Measurements from ENCODE around the gene LRRC7. TPM values are rescaled to one million over a fixed set of nuclear protein-coding genes. Genes with fewer than 3 reads are reported as not detected.

Gene LRRC7
- total and polyA plus RNA-seq, 2 of the 8 experiments (the other 6 are each of a cell fraction or from before 2014, with no cell fraction given): 0.03 to 0.17 TPM

DNA sequence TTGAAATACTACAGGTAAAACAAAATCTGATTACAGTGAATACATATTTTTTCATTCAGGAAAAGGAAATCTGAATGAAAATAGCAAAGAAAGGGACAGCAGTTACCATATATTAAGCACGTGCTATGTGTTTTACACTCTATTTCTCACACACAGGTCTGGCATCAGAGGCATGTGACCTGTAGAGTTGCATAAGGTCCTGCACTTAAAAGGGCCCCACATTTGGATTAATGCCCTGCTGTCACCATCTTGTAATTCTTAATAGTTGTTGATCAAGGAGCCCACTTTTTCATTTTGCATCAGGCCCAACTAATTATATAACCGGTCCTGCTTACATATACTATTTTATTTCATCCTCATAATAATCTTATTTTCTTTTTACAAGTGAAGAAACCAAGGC lies 511.8 kb downstream of the LRRC7 start:
- Histone ChIP-seq H3K4me2 (ENCODE audit: insufficient read depth in 1 of 2, low read depth in 2 of 2, low read length in 2 of 2) (no peak overlapping the region), H2BK15ac (ENCODE audit: low read length) (no peak overlapping the region), H3K23me2 (ENCODE audit: low read depth, low read length) (no peaks in the 10 kb centered on the region), H2BK120ac (replicated peaks; ENCODE audit: low read depth, low read length) (no peak overlapping the region), H3K18ac (ENCODE audit: extremely low read depth, low read length) (no peak overlapping the region), H3K14ac (ENCODE audit: insufficient read length) (no peak overlapping the region), H4K5ac (ENCODE audit: insufficient read length, low read depth, low read length) (no peak overlapping the region), H4K8ac (ENCODE audit: extremely low read depth, insufficient read depth, low read length) (no peak overlapping the region), H2AK5ac (ENCODE audit: low read depth, low read length) (no peak overlapping the region), H3K36me3 (ENCODE audit: control insufficient read depth in 2 of 4, insufficient read depth in 4 of 4, low read length in 3 of 4) (no peaks in the 10 kb centered on the region), H3K4ac (replicated peaks; ENCODE audit: insufficient read length, low read depth, low read length) (no peak overlapping the region), H3K4me3 (ENCODE audit: extremely low read depth in 1 of 4, insufficient read depth in 2 of 4, low read depth in 3 of 4, low read length in 4 of 4) (no peak overlapping the region), H4K20me1 (replicated peaks in 1 of 2; ENCODE audit: control insufficient read depth in 1 of 2, insufficient read depth in 2 of 2, low read length in 2 of 2) (no peaks in the 10 kb centered on the region), H3K79me1 (ENCODE audit: low read depth, low read length) (no peaks in the 10 kb centered on the region), H3K56ac (replicated peaks; ENCODE audit: insufficient read length, low read depth, low read length) (no peak overlapping the region), H3K27me3 (replicated peaks in 1 of 4; ENCODE audit: control insufficient read depth in 3 of 4, extremely low read depth in 1 of 4, insufficient read depth in 3 of 4, low read length in 3 of 4) (no peaks in the 10 kb centered on the region), H2BK12ac (ENCODE audit: low read depth, low read length) (no peak overlapping the region), H2BK5ac (ENCODE audit: low read depth, low read length) (no peak overlapping the region), H3K79me2 (ENCODE audit: control insufficient read depth in 1 of 2, insufficient read depth in 2 of 2, low read length in 2 of 2) (no peaks in the 10 kb centered on the region), H3K27ac (ENCODE audit: low read depth, low read length) (no peak overlapping the region), H3K9ac (replicated peaks in 1 of 4; ENCODE audit: extremely low read depth in 1 of 4, low read depth in 3 of 4, low read length in 3 of 4) (no peak overlapping the region), H3K23ac (ENCODE audit: insufficient read length) (no peak overlapping the region), H2BK20ac (ENCODE audit: low read length) (no peak overlapping the region), H3K9me3 (ENCODE audit: insufficient read depth in 2 of 2, low read depth in 1 of 2, low read length in 1 of 2) (peaks cover 0 to 3% of the 10 kb centered on the region in 2 experiments; a peak in 1 of 4 replicates), H2AFZ (ENCODE audit: low read length) (0 out of 2 replicates have a peak overlapping the region, but pooled peaks have one; percentile 6), H4K91ac (replicated peaks; ENCODE audit: insufficient read length, low read length) (no peak overlapping the region), H3K4me1 (replicated peaks in 1 of 4; ENCODE audit: control insufficient read depth in 3 of 4, insufficient read depth in 4 of 4, low read length in 3 of 4) (no peaks in the 10 kb centered on the region)
- DNase-seq (ENCODE audit: low read depth in 1 of 2, low spot score in 2 of 2) (no peak), FAIRE-seq (no peak)
- ChIA-PET POLR2A (ENCODE audit: partially characterized antibody) (no interaction called here), CTCF (ENCODE audit: partially characterized antibody) (no interaction called here)
- WGBS, 2 experiments (ENCODE audit: extremely low coverage in 1 of 2, insufficient coverage in 1 of 2, insufficient read length in 1 of 2, insufficient replicate concordance in 2 of 2, low coverage in 1 of 2, low lambda C conversion rate in 2 of 2, missing lambda C conversion rate in 1 of 2): 87% methylated on average over 2 of the region's 2 CpGs; no CpG with 5 or more reads in 1 of the 2 experiments
- TF ChIP-seq POLR2AphosphoS5 (IDR thresholded peaks at IDR 0.05; ENCODE audit: low read depth, low read length) (no peak), TBP (IDR thresholded peaks at IDR 0.05; ENCODE audit: low read depth, low read length) (no peak)
